Prostate gland (tissue), 2 donors: ENCODE measurements around the gene PLPPR1.

ENCODE experiments used
- CTCF ChIP-seq, 4 experiments: fragments of 200-600 bp in 2 of 4; fragments of 450-650 bp in 2 of 4; sonication (generic) in 2 of 4; IDR thresholded peaks; 1 replicate in 3 of 4; 2 replicates in 1 of 4; pipeline ENCODE4 v1.5.1; 2016 to 2019; ENCODE audit warnings: antibody characterized with exemption in 4 of 4, mild to moderate bottlenecking in 2 of 4, moderate library complexity in 2 of 4
- POLR2A ChIP-seq: fragments of 450-650 bp; IDR thresholded peaks from one replicate; pipeline ENCODE4 v1.6.1; 2016; ENCODE audit warnings: antibody characterized with exemption, mild to moderate bottlenecking

- TF ChIP-seq CTCF (IDR thresholded peaks at IDR 0.05), result no peak
- no peak for TF ChIP-seq POLR2A
These were observed 100.1 kb downstream of the PLPPR1 start for GRCh38 chr9:101128623-101129022.
